Measurements from ENCODE around the gene POLDIP3.
"Not testable (repeated sequence)": the region's sequence is repeated elsewhere in the genome, so short reads cannot be mapped to it uniquely, and the experiment has no call there.

POLDIP3 gene

GRCh38 chr22:42560381-42560780 is 54.3 kb downstream of the POLDIP3 start:
- peaks cover 16% of the 10 kb centered on the region for H3K4me1 Mint-ChIP-seq
- H3K4me3 Mint-ChIP-seq, result no peak overlapping the region
- ATAC-seq (ENCODE audit: low read depth) (no peak), DNase-seq (ENCODE audit: low spot score in 2 of 2) (no peak)
- no peaks in the 10 kb centered on the region for H3K9me3 Mint-ChIP-seq
- H3K27ac Mint-ChIP-seq, result peak overlapping the region; percentile 7
- H3K27me3 Mint-ChIP-seq, result no peaks in the 10 kb centered on the region
- no peaks in the 10 kb centered on the region for H3K36me3 Mint-ChIP-seq

GRCh38 chr22:42553475-42554361 is 61.0 kb downstream of the POLDIP3 start, which contains the start of gene SERHL2:
Gene SERHL2 (plus strand): TSS chr22:42553956. CDS start chr22:42554021, 65 bp downstream.
- Mint-ChIP-seq H3K27ac (peak within 1 kb of the TSS; percentile 24), H3K27me3 (no peaks in the 10 kb centered on the region), H3K4me3 (peak within 1 kb of the TSS; percentile 86), H3K4me1 (peaks cover 27% of the 10 kb centered on the region), H3K9me3 (no peaks in the 10 kb centered on the region), H3K36me3 (no peaks in the 10 kb centered on the region)
- DNase-seq (ENCODE audit: low spot score in 2 of 2), result peak; percentile 73
- ATAC-seq (ENCODE audit: low read depth), result peak; percentile 86

GRCh38 chr22:42552294-42552647 is 62.4 kb downstream of the POLDIP3 start:
- ATAC-seq (ENCODE audit: low read depth); H3K9me3 Mint-ChIP-seq; H3K36me3 Mint-ChIP-seq; DNase-seq (ENCODE audit: low spot score in 2 of 2); H3K27me3 Mint-ChIP-seq: not testable (repeated sequence)
- Mint-ChIP-seq H3K27ac (peak overlapping the region; percentile 92), H3K4me3 (peak overlapping the region; percentile 88), H3K4me1 (peaks cover 27% of the 10 kb centered on the region)

- Mint-ChIP-seq H3K36me3 (no peaks in the 10 kb centered on the region), H3K4me3 (no peak overlapping the region), H3K4me1 (peaks cover 27% of the 10 kb centered on the region), H3K9me3 (no peaks in the 10 kb centered on the region), H3K27me3 (no peaks in the 10 kb centered on the region), H3K27ac (peak overlapping the region; percentile 52)
- no peak for DNase-seq (ENCODE audit: low spot score in 2 of 2)
- no peak for ATAC-seq (ENCODE audit: low read depth)
These were observed 65.2 kb downstream of the POLDIP3 start for GRCh38 chr22:42549331-42550060.

GRCh38 chr22:42548597-42549330 is 65.9 kb downstream of the POLDIP3 start:
- Mint-ChIP-seq H3K9me3 (no peaks in the 10 kb centered on the region), H3K27ac (peak overlapping the region; percentile 52), H3K4me3 (no peak overlapping the region), H3K27me3 (no peaks in the 10 kb centered on the region), H3K4me1 (peaks cover 27% of the 10 kb centered on the region), H3K36me3 (no peaks in the 10 kb centered on the region)
- no peak for DNase-seq (ENCODE audit: low spot score in 2 of 2)
- no peak for ATAC-seq (ENCODE audit: low read depth)

- peaks cover 25% of the 10 kb centered on the region for H3K4me1 Mint-ChIP-seq
- not testable (repeated sequence) for H3K27ac Mint-ChIP-seq; H3K9me3 Mint-ChIP-seq; H3K4me3 Mint-ChIP-seq; ATAC-seq (ENCODE audit: low read depth); DNase-seq (ENCODE audit: low spot score in 2 of 2); H3K36me3 Mint-ChIP-seq; H3K27me3 Mint-ChIP-seq
These were observed 66.6 kb downstream of the POLDIP3 start for GRCh38 chr22:42548126-42548525.

- DNase-seq (ENCODE audit: low spot score in 2 of 2) (no peak), ATAC-seq (ENCODE audit: low read depth) (no peak)
- Mint-ChIP-seq H3K36me3 (no peaks in the 10 kb centered on the region), H3K27ac (no peak overlapping the region), H3K9me3 (no peaks in the 10 kb centered on the region), H3K4me1 (peaks cover 25% of the 10 kb centered on the region), H3K27me3 (no peaks in the 10 kb centered on the region), H3K4me3 (no peak overlapping the region)
These were observed 67.1 kb downstream of the POLDIP3 start for GRCh38 chr22:42547562-42547961.

GRCh38 chr22:42544686-42545085 is 70.0 kb downstream of the POLDIP3 start:
- ATAC-seq (ENCODE audit: low read depth), result no peak
- no peaks in the 10 kb centered on the region for H3K27me3 Mint-ChIP-seq
- H3K4me3 Mint-ChIP-seq, result no peak overlapping the region
- H3K4me1 Mint-ChIP-seq, result peaks cover 8% of the 10 kb centered on the region
- no peak overlapping the region for H3K27ac Mint-ChIP-seq
- H3K36me3 Mint-ChIP-seq, result no peaks in the 10 kb centered on the region
- DNase-seq (ENCODE audit: low spot score in 2 of 2), result no peak
- H3K9me3 Mint-ChIP-seq, result no peaks in the 10 kb centered on the region

GRCh38 chr22:42539236-42539771 is 75.4 kb downstream of the POLDIP3 start:
- not testable (repeated sequence) for H3K9me3 Mint-ChIP-seq, H3K36me3 Mint-ChIP-seq, H3K27me3 Mint-ChIP-seq
- DNase-seq (ENCODE audit: low spot score in 2 of 2) (peak in 1 of 2 donors; percentile 40), ATAC-seq (ENCODE audit: low read depth) (peak; percentile 76)
- Mint-ChIP-seq H3K4me3 (peak overlapping the region; percentile 50), H3K27ac (peak overlapping the region; percentile 90), H3K4me1 (peaks cover 14% of the 10 kb centered on the region)

GRCh38 chr22:42537199-42537831 is 77.4 kb downstream of the POLDIP3 start:
- H3K27ac Mint-ChIP-seq, result peak overlapping the region; percentile 90
- ATAC-seq (ENCODE audit: low read depth) (peak; percentile 71), DNase-seq (ENCODE audit: low spot score in 2 of 2) (peak in 1 of 2 donors; percentile 35)
- not testable (repeated sequence) for H3K9me3 Mint-ChIP-seq, H3K27me3 Mint-ChIP-seq, H3K36me3 Mint-ChIP-seq
- peaks cover 20% of the 10 kb centered on the region for H3K4me1 Mint-ChIP-seq
- peak overlapping the region; percentile 67 for H3K4me3 Mint-ChIP-seq

GRCh38 chr22:42536634-42537033 is 78.0 kb downstream of the POLDIP3 start:
- DNase-seq (ENCODE audit: low spot score in 2 of 2); H3K36me3 Mint-ChIP-seq; ATAC-seq (ENCODE audit: low read depth); H3K9me3 Mint-ChIP-seq; H3K27me3 Mint-ChIP-seq: not testable (repeated sequence)
- H3K27ac Mint-ChIP-seq, result peak overlapping the region; percentile 90
- H3K4me3 Mint-ChIP-seq, result peak overlapping the region; percentile 67
- peaks cover 20% of the 10 kb centered on the region for H3K4me1 Mint-ChIP-seq

- DNase-seq (ENCODE audit: low spot score in 2 of 2), result no peak
- Mint-ChIP-seq H3K27ac (no peak overlapping the region), H3K9me3 (no peaks in the 10 kb centered on the region), H3K36me3 (no peaks in the 10 kb centered on the region), H3K4me1 (peaks cover 20% of the 10 kb centered on the region), H3K4me3 (no peak overlapping the region), H3K27me3 (no peaks in the 10 kb centered on the region)
- no peak for ATAC-seq (ENCODE audit: low read depth)
These were observed 78.5 kb downstream of the POLDIP3 start for GRCh38 chr22:42536166-42536565.

GRCh38 chr22:42535082-42535731 is 79.5 kb downstream of the POLDIP3 start:
- not testable (repeated sequence) for DNase-seq (ENCODE audit: low spot score in 2 of 2); ATAC-seq (ENCODE audit: low read depth); H3K36me3 Mint-ChIP-seq; H3K27ac Mint-ChIP-seq; H3K9me3 Mint-ChIP-seq; H3K4me3 Mint-ChIP-seq; H3K27me3 Mint-ChIP-seq
- H3K4me1 Mint-ChIP-seq, result peaks cover 20% of the 10 kb centered on the region
